Activated CD8-positive, alpha-beta memory T cell treated with anti-CD3 and anti-CD28 coated beads, Interleukin-2, amount 50 U/mL, for 24 hours (primary cell): ENCODE measurements around the gene NGB.

Experiments
- DNase-seq: peaks from one replicate; pipeline ENCODE4 v3.0.0-alpha.2; 2020; ENCODE audit errors: extremely low read depth

NGB gene

DNA sequence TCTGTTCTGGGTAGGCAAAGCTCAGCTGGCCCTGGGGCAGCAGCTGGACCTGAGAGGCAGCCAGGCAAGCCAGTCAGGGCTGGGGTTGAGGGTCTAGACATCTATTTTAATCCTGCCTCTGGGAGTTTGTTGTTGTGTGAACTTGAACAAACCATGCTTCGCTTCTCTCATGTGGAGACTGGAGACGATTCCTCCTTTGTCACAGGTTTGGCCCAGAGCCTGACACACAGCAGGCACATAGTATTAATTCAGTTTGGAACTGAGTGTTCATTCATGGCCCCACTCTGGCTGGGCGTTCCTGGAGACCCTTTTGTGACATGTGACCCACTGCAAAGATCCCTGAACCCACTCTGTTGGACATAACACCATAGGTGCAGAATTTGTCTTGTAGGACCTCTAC is 39.3 kb downstream of the NGB start:
- DNase-seq: no peak

DNA sequence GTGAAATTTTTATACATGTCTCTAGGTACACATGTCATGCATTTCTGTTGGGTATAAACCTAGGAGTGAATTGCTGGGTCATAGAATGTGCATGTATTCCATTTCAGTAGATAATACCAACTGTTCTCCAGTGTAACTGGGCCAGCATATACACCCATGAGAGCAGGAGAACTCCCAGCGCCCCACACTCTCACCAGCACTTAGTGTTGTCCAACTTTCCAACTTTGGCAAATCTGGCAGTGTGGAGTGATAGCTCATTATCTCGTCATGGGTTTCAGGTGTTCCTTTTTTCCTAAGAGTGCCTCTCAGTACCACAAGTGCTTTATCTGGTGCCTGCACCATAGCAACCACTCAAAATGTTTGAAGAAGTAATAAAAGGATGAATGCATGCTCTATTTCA is 40.1 kb downstream of the NGB start:
- no peak for DNase-seq

DNA sequence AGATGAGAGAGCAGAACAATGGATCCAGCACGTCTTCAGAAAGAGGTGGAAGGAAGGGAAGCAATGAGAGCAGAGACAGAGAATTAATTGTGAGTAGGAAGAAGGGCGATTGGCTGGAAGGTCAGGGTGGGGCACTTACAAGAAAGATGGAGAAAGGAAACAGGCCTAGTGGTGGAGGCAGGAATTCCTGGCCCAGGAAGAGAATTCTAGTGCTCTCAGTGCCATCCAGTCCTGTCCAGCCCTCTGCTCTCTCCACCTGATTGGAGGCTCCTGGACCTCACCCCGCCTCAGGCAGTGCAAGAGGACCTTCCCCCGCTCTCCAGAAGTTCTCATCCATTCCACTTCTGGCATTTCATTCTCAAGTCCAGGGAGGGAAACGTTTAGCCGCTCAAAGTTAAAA is 43.0 kb downstream of the NGB start:
- DNase-seq: no peak

DNA sequence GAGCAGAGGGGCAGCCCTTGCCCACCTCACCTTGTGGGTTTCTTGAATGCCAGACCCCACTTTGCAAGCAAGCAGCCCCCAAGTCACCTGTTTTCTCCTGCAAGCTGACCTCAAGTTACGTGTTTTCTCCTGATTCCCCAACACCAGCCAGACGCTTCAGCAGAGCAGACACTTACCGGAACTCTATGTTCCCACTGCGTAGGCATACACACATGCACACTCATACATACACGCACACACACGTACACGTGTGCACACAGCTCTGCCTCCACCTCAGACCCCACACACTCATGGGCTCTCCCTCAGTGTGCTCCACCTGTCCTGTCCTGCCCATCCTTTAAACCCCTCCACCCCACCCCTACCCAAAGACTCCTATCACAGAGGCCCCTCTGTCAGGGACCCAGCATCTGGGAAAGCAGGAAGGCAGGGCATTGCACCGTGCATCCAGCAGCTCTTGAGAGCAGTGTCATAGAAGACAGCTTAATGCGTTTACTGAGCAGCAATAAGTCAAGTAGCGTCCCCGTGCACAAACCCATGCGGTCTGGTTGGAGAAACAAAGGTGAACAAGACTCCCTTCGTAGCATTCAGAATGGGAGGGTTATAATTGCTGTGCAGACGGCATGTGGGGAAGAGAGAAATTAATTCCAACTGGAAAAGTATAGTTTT is 45.0 kb downstream of the NGB start:
- DNase-seq: no peak

DNA sequence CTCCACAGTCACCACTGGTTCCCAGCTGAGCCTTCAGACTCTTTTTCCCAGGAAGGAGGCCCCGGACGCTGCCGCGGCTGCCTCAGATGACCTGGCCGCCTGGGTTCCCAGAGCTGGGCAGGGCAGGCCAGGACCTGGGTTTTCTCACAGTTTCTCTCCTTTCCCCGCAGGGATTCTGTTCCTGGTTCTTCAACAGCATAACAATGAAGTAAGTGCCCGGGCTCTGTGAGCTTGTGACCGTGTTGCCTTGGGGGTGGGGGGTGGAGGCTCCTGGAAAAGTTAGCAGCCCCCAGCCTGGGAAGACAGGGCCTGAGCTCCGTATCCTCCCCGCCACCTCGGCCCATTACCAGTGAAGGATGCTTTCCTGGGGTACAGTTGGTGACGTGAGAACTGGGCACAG is 45.8 kb downstream of the NGB start:
- no peak for DNase-seq

DNA sequence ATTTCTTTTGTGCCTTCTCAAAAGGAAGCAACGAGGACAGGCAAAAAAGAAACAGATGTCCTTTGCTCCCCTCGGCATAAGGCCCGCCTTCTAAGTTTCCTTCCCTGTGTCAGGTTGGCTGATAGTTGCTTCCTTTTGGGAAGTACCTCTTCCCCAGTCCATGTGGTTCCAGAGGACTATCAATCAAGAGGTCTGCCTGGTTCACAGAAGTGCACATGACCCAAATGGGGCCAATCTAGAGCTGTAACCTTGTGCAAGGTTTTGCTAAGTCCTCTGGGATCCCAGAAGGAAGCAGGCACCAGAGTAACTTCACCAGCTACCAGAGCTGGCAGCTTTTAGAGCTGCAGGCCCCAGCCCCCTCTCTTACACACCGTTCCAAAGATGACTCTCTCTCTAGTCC is 46.8 kb downstream of the NGB start:
- no peak for DNase-seq

DNA sequence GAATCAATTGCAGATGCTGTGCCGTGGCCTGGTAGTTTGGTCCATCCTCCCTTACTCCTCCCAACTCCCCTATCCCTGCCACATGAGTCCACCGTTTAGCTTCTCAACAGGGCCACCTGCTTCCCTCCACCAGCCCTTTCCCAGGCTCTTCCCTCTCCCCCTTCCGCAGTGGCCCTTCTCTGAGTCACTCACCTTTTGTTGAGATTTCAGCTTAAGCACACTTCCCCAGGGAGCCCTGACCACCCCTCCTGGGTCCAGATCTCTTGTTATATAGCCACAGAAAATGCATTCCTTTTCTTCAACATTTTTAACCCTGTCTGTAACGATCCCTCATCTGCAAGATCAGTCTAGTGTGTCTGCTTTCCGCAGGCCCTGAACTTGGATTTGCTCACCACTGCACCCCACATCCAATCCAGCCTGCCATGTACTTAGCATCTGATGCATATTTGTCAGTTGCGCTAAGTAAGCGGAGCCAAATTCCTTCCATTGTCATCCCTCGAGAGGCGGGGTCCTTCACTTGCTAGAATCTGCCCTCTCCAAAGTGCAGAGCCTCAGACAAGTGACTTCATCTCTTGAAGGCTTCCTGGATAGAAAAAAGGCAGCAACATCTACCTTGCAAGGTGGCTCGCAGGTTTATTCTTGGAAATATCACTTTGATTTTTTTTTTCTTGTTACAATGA is 48.3 kb downstream of the NGB start:
- DNase-seq: no peak

DNA sequence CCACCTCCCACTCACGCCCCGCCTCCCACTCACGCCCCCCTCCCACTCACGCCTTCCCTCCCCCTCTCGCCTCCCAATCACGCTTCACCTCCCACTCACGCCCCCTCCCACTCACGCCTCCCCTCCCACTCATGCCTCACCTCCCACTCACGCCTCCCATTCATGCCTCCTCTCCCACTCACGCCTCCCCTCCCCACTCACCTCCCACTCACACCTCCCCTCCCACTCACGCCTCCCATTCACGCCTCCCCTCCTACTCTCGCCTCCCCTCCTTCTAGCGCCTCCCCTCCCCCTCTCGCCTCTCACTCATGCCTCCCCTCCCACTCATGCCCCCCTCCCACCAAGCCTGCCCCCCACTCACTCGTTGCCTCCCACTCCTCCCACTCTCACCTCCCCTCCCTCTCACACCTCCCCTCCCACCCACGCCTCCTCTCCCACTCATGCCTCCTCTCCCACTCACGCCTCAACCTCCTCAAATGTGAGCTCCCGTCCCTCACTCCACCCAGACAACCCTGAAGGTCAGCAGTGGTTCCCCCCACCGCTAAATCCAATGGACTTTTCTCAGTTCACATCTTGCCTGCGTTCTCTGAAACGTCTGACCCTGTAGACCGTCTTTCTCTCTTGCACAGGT is 49.6 kb downstream of the NGB start:
- no peak for DNase-seq

DNA sequence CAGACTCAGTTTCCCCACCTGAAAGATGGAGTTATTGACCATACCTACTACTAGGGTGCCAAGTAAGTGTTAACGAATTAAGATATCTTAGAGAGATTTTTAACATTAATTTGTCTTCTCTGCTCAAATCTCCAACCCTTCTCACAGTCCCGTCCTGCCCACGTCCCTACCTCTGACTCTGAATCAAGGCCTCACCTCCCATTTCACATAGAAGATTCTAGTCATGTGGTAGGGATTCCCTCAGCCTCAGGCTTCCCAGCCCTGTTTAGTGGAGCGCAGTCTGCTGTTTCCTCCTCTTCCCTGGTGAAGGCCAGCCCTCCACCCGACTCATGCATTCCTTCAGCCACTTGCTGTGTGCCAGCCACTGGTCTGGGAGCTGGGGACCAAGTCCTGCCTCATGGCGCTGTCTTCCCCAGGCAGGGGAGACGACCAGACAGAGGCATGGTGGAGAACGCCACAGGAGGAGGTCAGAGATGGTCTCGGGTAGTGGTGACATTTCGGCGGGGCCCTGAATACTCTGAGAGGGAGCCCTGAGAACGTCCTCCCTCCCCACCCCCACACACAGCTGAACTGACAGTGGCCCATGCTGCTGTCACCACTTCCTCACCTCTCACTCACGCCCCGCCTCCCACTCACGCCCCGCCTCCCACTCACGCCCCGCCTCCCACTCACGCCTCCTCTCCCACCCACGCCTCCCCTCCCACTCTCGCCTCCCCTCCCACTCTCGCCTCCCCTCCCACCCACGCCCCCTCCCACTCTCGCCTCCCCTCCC is 50.6 kb downstream of the NGB start:
- DNase-seq: no peak

DNA sequence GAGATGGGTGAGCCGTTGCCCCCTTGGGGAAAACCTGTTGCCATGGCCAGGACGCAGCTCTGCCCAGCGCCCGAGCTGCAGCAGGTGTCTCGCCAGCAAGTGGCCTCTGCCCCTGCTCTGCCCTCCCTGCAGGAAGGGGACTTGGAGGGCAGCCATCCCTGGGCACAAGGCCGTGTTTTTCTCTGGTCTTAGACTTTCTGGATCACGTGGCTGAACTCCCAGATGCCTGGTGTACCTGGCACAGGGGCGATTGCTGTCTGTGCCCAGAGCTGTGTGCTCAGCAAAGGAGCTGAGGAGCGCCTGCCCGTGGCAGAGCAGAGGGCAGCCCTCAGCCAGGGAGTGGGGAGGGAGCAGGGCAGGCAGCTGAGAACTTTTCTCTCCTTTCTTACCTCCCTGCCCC is 51.4 kb downstream of the NGB start:
- DNase-seq: no peak

DNA sequence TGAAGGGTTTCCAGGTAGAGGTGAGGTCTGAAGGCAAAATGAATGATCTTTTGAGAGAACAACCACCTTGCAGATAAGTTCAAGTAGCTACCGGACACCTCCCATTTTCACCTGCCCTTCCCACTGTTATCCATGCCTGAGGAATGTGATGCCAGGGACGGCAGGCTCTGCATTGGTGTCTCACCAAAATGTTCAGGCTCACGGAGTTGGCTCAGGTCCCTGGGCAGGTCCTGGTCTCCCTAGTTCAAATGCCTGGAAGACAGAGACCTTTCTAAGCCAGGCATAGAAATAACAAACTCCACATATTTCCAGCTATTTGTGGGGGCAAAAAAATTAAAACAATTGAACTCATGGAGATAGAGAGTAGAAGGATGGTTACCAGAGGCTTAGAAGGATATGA is 53.5 kb downstream of the NGB start:
- DNase-seq: no peak
